ENCODE data around the gene UBTD2. TPM values are rescaled to one million over a fixed set of nuclear protein-coding genes. Genes with fewer than 3 reads are reported as not detected.
A peak's percentile ranks its signal among the peaks of the same experiment; 100 is the strongest.
"Not testable (repeated sequence)": the region's sequence is repeated elsewhere in the genome, so short reads cannot be mapped to it uniquely, and the experiment has no call there.

The UBTD2 gene
- polyA plus RNA-seq (84.7 and 89.9 TPM in 2 replicates), polyA minus RNA-seq (120 and 127 TPM in 2 replicates)

- peak; percentile 57 for TF ChIP-seq MXI1 (conservative IDR thresholded peaks at IDR 0.05; ENCODE audit: poor library complexity, severe bottlenecking)
- no peak for TF ChIP-seq EP300 (conservative IDR thresholded peaks at IDR 0.05; ENCODE audit: poor library complexity, severe bottlenecking)
- no peak for TF ChIP-seq POLR2AphosphoS5 (IDR thresholded peaks at IDR 0.05)
- TF ChIP-seq RAD21 (conservative IDR thresholded peaks at IDR 0.05): peak; percentile 27
- TF ChIP-seq TAF1 (IDR thresholded peaks at IDR 0.05; ENCODE audit: low read depth): no peak
- TF ChIP-seq CTCF (IDR thresholded peaks at IDR 0.05; ENCODE audit: poor library complexity, severe bottlenecking): peak; percentile 64
- TF ChIP-seq EZH2 (IDR thresholded peaks at IDR 0.05; ENCODE audit: borderline replicate concordance, insufficient read depth, low read length, poor library complexity, severe bottlenecking): no peak
- peak; percentile 41 for TF ChIP-seq SMC3 (conservative IDR thresholded peaks at IDR 0.05; ENCODE audit: poor library complexity)
- TF ChIP-seq REST (IDR thresholded peaks at IDR 0.05; ENCODE audit: borderline replicate concordance): no peak
- Histone ChIP-seq H3K9ac (ENCODE audit: low read length) (peak within 1 kb of the TSS; percentile 92), H2AFZ (ENCODE audit: low read depth, low read length) (peak within 1 kb of the TSS; percentile 71), H3K27ac (ENCODE audit: low read length) (peak within 1 kb of the TSS; percentile 80), H4K20me1 (ENCODE audit: insufficient read depth) (peaks cover 11% of the 10 kb centered on the region), H3F3A (ENCODE audit: insufficient read depth, low read length, poor library complexity, severe bottlenecking) (no peaks in the 10 kb centered on the region), H3K9me2 (ENCODE audit: insufficient read depth, low read length) (no peaks in the 10 kb centered on the region), H3K27me3 (ENCODE audit: insufficient read depth, low read depth, low read length) (no peaks in the 10 kb centered on the region), H3K4me3 (ENCODE audit: low read length) (peak within 1 kb of the TSS; percentile 87), H3K9me3 (ENCODE audit: low read length) (no peaks in the 10 kb centered on the region), H3K36me3 (ENCODE audit: insufficient read depth, low read length) (no peaks in the 10 kb centered on the region), H3K79me2 (replicated peaks; ENCODE audit: insufficient read depth, low read length) (peaks cover 51% of the 10 kb centered on the region), H3K4me2 (ENCODE audit: low read length) (peak within 1 kb of the TSS; percentile 86)
These were observed at the start of gene UBTD2 for GRCh38 chr5:172283020-172283861. Gene UBTD2 (minus strand): TSS chr5:172283764. CDS start chr5:172283665, 99 bp downstream.

GRCh38 chr5:172326901-172327300 is 43.3 kb upstream of the UBTD2 start:
- H3K4me3 ChIP-seq (ENCODE audit: low read length); H2AFZ ChIP-seq (ENCODE audit: low read depth, low read length); H3K27ac ChIP-seq (ENCODE audit: low read length); H4K20me1 ChIP-seq (ENCODE audit: insufficient read depth); H3K4me2 ChIP-seq (ENCODE audit: low read length); H3K79me2 ChIP-seq (replicated peaks; ENCODE audit: insufficient read depth, low read length); H3K9me2 ChIP-seq (ENCODE audit: insufficient read depth, low read length); H3K27me3 ChIP-seq (ENCODE audit: insufficient read depth, low read depth, low read length); H3F3A ChIP-seq (ENCODE audit: insufficient read depth, low read length, poor library complexity, severe bottlenecking); H3K36me3 ChIP-seq (ENCODE audit: insufficient read depth, low read length); H3K9me3 ChIP-seq (ENCODE audit: low read length); H3K9ac ChIP-seq (ENCODE audit: low read length): not testable (repeated sequence)
